ENCODE data around the gene PFDN5.

Gene PFDN5

DNA sequence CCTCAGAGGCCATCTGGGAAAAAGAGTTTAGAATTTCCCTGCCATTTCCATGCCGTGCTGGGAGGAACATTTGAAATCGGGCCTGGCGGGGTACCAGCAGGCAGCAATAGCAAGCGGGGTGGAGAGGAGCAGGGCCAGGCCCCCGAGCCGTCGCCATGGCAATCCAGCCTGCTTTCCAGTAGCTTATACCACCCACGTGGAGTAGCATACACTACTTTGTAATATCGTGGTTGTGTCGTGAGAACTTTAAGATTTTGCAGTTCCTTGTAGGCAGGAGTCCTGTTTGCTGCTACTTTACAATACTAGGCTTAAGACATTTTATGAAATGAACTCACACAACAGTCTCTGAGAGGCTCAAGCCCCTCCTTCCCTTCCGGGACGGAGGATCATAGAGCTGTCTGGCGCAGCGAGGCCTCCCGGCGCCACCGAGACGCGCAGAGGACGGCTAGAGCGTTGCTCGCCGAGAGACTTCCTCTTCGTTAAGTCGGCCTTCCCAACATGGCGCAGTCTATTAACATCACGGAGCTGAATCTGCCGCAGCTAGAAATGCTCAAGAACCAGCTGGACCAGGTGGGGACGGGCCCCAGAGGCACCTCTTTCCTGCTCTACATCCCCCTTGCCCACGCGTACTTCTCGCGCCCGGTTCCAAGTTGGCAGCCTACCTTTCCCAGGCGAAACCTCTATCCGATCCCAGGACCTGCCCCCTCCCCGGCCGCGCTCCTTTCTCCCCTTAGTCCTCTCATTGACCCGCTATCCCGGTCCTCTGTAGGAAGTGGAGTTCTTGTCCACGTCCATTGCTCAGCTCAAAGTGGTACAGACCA is at the start of gene PFDN5:
PFDN5 (plus strand) TSS at position 473 of the 821 bp plus-strand sequence; CDS start at position 499, 26 bp downstream.
- peak; percentile 93 for DNase-seq

DNA sequence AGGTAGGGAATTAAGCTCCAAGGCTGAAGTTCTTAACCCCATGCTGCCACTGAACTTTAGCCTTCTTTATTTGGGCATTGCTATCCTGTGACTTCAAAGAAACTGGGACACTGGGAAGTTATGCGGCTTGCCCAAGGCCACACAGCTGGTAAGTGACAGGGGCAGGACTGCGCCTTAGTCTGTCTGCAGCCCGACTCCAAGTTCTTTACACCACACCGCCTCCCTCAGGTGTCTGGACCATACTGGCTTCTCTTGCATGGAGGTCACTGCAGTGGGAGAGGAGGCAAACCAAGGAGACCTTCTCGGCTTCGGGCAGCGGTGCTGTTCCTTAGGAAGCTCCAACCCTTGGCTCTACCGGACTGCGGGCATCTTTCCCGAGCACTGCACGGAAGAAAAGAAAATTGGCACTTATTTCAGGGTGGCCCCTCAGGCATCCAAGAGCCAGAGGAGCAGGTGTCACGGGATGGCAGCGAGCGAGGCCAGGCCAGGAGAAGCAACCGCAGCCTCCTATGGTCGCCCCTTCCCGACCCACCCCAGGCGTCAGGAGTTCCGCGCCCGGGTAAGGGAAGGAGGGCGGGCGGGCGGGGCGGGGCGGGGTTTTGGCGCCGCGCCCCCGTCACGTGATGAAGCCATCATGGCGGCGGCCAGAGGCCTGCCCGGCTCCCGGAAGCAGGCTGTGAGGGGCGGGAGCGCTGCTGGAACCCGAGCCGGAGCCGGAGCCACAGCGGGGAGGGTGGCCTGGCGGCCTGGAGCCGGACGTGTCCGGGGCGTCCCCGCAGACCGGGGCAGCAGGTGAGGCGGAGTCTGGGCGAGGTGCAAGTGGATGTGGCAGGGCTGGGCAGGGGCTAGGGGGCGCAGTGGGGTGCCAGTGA is 43.6 kb upstream of the PFDN5 start:
- peak; percentile 70 for DNase-seq

- DNase-seq, result no peak
Measured at GRCh38 chr12:53252349-53252916, 42.9 kb upstream of the PFDN5 start.

DNA sequence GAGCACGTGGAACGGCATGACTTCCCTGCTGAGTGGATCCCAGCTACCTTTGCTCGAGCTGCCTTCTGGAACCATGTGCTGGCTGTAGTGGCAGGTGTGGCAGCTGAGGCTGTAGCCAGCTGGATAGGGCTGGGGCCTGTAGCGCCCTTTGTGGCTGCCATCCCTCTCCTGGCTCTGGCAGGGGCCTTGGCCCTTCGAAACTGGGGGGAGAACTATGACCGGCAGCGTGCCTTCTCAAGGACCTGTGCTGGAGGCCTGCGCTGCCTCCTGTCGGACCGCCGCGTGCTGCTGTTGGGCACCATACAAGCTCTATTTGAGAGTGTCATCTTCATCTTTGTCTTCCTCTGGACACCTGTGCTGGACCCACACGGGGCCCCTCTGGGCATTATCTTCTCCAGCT is 42.0 kb upstream of the PFDN5 start:
- DNase-seq, result no peak

GRCh38 chr12:53254816-53255545 is 40.4 kb upstream of the PFDN5 start:
- DNase-seq, result no peak

DNA sequence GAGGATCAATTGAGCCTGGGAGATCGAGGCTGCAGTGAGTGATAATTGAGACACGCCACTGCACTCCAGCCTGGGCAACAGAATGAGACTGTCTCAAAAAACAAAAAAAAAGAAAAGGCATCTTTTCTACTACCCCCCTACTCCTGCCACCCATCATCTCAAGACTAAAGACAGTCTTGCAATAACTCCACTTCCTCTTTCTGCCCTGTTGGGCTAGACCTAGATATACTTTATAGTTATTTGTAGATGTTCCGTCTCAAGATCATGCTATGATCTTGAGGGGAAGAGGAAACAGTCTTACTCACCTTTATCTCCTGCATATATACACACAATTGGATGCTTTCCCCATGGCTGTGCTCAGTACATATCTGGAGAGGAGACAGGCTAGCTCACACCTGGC is 39.3 kb upstream of the PFDN5 start:
- DNase-seq, result no peak

DNA sequence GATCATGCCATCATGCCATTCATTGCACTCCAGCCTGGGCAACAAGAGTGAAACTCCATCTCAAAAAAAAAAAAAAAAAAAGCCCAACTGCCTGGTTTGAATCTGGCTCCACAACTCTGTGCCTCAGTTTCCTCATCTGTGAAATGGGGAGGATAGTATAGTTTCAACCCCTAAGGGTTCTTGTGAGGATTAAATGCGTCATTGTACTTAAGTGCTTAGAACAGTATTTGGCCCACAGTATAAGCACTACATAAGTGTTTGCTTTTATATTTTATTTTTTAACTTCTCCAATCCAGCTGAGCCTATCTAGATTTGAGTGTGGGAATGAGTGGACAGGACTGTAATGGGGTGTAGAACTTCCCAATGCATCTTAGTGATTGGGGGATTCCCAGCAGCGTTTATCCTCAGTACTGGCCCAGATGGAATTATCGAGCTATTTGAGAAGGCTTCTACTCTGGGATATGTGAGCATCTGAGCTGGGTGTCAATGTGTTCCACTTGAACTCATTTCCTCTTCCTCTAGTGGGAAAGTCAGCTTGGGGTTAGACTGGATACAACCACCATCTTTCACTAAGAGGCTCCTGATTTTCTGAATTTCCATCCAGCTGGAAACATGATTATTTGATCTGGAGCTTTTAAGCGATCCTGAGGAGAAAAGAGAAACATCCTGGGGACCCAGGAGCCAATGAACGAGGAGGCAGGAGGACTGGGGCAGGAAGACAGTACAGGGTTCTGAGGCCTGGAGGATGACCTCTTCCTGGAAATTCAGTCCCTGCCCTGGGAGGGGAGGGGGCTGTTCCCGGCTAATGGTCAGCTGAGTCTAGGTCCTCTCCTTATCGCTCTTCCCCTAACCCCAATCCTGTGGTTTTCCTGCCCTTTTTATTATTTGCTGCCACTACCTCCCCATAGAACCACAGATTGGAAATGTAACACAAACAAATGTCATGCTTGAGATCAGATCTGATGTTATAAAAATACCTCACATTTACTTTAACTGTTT is 36.5 kb upstream of the PFDN5 start:
- no peak for DNase-seq

DNA sequence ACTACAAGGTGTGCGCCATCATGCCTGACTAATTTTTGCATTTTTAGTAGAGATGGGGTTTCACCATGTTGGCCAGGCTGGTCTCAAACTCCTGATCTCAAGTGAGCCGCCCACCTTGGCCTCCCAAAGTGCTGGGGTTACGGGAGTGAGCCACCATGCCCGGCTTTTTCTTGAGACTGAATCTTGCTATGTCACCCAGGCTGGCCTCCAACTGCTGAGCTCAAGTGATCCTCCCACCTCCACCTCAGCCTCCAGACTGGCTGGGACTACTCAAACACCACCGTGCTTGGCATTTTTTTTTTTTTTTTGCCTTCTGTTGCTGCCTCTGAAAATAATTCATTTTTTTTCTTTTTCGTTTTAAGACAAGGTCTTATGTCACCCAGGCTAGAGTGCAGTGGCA is 35.5 kb upstream of the PFDN5 start:
- DNase-seq, result no peak

DNA sequence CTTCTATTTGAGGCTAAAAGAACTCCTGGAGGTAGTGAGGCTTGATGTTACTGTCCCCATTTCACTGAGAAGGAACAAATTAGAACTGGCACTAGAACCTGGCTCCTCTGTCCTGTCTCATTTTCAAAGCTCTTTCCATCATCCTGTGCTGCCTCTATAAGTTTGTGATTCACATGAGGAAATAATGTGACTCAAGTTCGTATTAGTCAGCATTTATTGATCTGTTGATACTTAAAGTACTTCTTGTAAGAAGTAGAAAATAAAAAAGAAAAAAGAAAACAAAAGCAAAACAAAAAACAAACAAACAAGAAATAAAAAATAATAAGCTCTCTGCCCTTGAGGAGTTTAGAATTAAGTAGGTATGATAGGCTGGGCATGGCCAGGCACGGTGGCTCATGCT is 29.6 kb upstream of the PFDN5 start:
- DNase-seq, result no peak

GRCh38 chr12:53267306-53267998 is 27.9 kb upstream of the PFDN5 start:
- peak; percentile 46 for DNase-seq

DNA sequence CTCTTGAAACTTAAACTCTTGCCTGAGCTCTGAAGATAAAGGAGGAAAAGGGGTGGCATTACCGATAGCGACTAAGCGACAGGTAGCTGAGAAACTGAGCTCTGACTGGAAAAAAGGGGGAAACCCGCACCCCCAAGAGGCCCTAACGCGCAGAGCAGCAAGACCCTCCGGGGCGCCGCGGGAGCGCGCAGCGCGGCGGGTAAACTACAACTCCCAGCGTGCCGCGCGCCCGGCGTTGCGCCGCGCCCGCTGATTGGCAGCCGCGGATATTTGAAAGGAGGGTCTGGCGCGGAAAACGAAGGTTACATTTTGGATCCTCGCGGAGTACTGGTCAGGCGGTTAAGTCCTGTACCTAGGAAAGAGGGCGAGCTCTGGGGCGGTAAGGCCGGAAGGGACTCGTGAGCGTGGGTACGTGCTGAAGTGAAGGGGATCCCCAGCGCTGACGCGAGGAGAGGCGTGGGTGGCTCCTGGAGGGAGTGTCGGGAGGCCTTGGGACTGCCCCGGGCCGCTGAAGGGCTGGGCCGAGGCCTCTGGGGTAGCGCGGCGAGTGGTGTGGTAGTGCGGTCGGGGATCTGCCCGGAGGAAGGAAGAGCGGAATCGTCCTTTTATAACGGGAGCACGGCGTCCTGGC is 27.2 kb upstream of the PFDN5 start, which contains the start of gene ESPL1:
ESPL1 (plus strand) TSS at position 301 of the 631 bp plus-strand sequence. CDS start 468 bp downstream, outside the sequence.
- peak; percentile 87 for DNase-seq

DNA sequence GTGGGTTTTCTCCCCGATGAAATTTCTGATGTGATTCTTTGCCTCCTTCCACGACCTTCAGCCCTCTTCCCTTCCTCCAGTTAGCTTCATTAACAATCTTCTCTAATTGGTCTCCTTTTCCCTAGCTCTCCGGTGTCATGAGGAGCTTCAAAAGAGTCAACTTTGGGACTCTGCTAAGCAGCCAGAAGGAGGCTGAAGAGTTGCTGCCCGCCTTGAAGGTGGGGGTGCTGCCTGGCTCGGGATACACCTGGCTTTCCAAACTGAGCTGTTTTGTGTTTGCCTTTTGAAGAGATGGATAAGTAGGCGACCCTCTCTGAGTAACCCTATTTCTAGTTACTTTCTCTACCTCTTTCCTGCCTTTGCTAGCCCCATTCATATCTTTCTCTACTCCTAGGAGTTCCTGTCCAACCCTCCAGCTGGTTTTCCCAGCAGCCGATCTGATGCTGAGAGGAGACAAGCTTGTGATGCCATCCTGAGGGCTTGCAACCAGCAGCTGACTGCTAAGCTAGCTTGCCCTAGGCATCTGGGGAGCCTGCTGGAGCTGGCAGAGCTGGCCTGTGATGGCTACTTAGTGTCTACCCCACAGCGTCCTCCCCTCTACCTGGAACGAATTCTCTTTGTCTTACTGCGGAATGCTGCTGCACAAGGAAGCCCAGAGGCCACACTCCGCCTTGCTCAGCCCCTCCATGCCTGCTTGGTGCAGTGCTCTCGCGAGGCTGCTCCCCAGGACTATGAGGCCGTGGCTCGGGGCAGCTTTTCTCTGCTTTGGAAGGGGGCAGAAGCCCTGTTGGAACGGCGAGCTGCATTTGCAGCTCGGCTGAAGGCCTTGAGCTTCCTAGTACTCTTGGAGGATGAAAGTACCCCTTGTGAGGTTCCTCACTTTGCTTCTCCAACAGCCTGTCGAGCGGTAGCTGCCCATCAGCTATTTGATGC is 26.4 kb upstream of the PFDN5 start:
- no peak for DNase-seq

GRCh38 chr12:53274445-53274844 is 20.9 kb upstream of the PFDN5 start:
- DNase-seq, result no peak

DNA sequence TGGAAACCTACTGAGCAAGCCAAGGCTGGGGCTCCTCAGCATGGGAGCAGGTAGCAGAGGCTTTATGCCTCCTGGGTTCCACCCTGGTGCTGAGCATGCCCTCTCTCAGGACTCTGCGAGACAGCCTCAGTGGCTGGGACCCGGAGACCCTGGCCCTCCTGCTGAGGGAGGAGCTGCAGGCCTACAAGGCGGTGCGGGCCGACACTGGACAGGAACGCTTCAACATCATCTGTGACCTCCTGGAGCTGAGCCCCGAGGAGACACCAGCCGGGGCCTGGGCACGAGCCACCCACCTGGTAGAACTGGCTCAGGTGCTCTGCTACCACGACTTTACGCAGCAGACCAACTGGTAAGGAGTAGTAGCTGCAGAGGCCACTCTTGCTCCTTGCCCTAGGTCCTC is 18.8 kb upstream of the PFDN5 start:
- no peak for DNase-seq

DNA sequence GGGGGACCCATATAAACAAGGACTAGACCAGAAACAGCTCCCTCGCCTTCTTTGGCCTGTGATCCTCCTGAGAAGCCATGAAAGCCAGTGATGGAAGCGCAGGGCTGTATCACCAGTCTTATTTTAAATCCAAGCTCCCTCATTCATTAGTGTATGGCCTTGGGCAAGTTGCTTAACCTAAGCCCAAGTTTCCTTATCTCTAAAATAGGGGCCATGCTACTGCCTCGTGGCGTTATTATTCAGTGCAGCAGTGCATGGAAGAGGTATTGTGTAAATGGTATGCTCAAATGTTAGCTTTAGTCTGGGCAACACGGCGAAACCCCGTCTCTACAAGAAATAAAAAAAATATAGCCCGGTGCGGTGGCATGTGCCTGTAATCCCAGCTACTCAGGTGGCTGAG is 17.4 kb upstream of the PFDN5 start:
- no peak for DNase-seq

GRCh38 chr12:53279283-53279869 is 16.0 kb upstream of the PFDN5 start:
- no peak for DNase-seq

GRCh38 chr12:53279888-53280498 is 15.3 kb upstream of the PFDN5 start:
- DNase-seq, result no peak

GRCh38 chr12:53286448-53286847 is 8.9 kb upstream of the PFDN5 start:
- no peak for DNase-seq

All from activated CD4-positive, alpha-beta T cell treated with anti-CD3 and anti-CD28 coated beads, Interleukin-2, amount 50 U/mL, for 16 hours (primary cell).